PC-3 (cell line): ENCODE measurements around the gene FTL. TPM values are rescaled to one million over a fixed set of nuclear protein-coding genes. Genes with fewer than 3 reads are reported as not detected.

Experiments
- ATAC-seq: fragments of 200-7000 bp; cut with Tn5 transposase; 2 replicates; pipeline ENCODE4 v1.9.1; 2020; ENCODE audit warnings: mild to moderate bottlenecking, moderate library complexity
- BruUV-seq: library from RNA; stranded (reverse); fragments of 400-500 nt; replicated peaks from 2 replicates; lab custom pipeline; 2021; lab: Mats Ljungman, UMichigan
- CTCF ChIA-PET: fragments of 300-600 bp; sonication (Branson Sonifier 250); formaldehyde crosslinking; loops from one replicate; lab custom pipeline; 2022; ENCODE audit warnings: antibody characterized with exemption; lab: Charles Lee
- POLR2A ChIA-PET: fragments of 300-600 bp; sonication (Branson Sonifier 250); formaldehyde crosslinking; loops from one replicate; lab custom pipeline; 2022; ENCODE audit warnings: antibody characterized with exemption; ENCODE audit not compliant: unreplicated experiment; lab: Charles Lee
- DNase-seq: peaks from one replicate; pipeline ENCODE4 v3.0.0-alpha.2; 2015
- H2AFZ ChIP-seq: fragments of 300-600 bp; sonication (generic); 2 replicates; pipeline ENCODE4 v1.6.0; 2016; ENCODE audit warnings: antibody characterized with exemption, low read length
- H3F3A ChIP-seq: fragments of 300-600 bp; sonication (generic); one replicate; pipeline ENCODE4 v1.6.0; 2017; ENCODE audit warnings: antibody characterized with exemption, low read length, control low read depth, mild to moderate bottlenecking; ENCODE audit not compliant: unreplicated experiment
- H3K27ac ChIP-seq: fragments of 300-600 bp; sonication (generic); 2 replicates; pipeline ENCODE4 v1.5.1; 2016; ENCODE audit warnings: mild to moderate bottlenecking, low read length
- H3K27me3 ChIP-seq: fragments of 300-600 bp; sonication (generic); 2 replicates; pipeline ENCODE4 v1.6.1; 2016; ENCODE audit warnings: low read length, mixed read lengths
- H3K36me3 ChIP-seq: fragments of 300-600 bp; sonication (generic); 2 replicates; pipeline ENCODE4 v1.6.1; 2016; ENCODE audit warnings: low read depth, mixed run types, low read length, mixed read lengths
- H3K4me1 ChIP-seq: fragments of 300-600 bp; sonication (generic); 2 replicates; pipeline ENCODE4 v1.5.1; 2016; ENCODE audit warnings: low read length; ENCODE audit not compliant: insufficient read depth
- H3K4me2 ChIP-seq: fragments of 300-600 bp; sonication (generic); 2 replicates; pipeline ENCODE4 v1.6.0; 2016; ENCODE audit warnings: low read length
- H3K4me3 ChIP-seq: fragments of 300-600 bp; sonication (generic); 2 replicates; pipeline ENCODE4 v1.5.1; 2016; ENCODE audit warnings: mild to moderate bottlenecking, low read length, mixed read lengths
- H3K79me2 ChIP-seq: fragments of 300-600 bp; sonication (generic); 2 replicates; pipeline ENCODE4 v1.6.1; 2017; ENCODE audit warnings: low read length, mixed read lengths
- H3K9ac ChIP-seq: fragments of 300-600 bp; sonication (generic); 2 replicates; pipeline ENCODE4 v1.6.0; 2016; ENCODE audit warnings: mild to moderate bottlenecking, low read length
- H3K9me2 ChIP-seq: fragments of 300-600 bp; sonication (generic); replicated peaks from 2 replicates; pipeline ENCODE4 v1.6.1; 2016; ENCODE audit warnings: mixed run types, low read length, mixed read lengths
- H3K9me3 ChIP-seq: fragments of 300-600 bp; sonication (generic); 2 replicates; pipeline ENCODE4 v1.6.1; 2016; ENCODE audit warnings: low read length, mixed read lengths
- H4K20me1 ChIP-seq: fragments of 300-600 bp; sonication (generic); 2 replicates; pipeline ENCODE4 v1.6.1; 2016; ENCODE audit warnings: low read length, mixed read lengths
- CTCF ChIP-seq: fragments of 300-600 bp; sonication (generic); conservative IDR thresholded peaks from 2 replicates; pipeline ENCODE4 v1.5.1; 2017; ENCODE audit warnings: antibody characterized with exemption, low read depth, mild to moderate bottlenecking, low read length
- EZH2 ChIP-seq: fragments of 300-600 bp; sonication (generic); IDR thresholded peaks from one replicate; pipeline ENCODE4 v1.6.1; 2017; ENCODE audit warnings: antibody characterized with exemption, mild to moderate bottlenecking, low read length; ENCODE audit not compliant: unreplicated experiment
- EZH2phosphoT487 ChIP-seq: fragments of 300-600 bp; sonication (generic); IDR thresholded peaks from 2 replicates; pipeline ENCODE4 v1.6.1; 2018; ENCODE audit warnings: mild to moderate bottlenecking, antibody characterized with exemption, low read length, borderline replicate concordance
- intact Hi-C: fragments of 100-400 bp; cut with micrococcal nuclease; formaldehyde crosslinking; loops from 2 replicates; pipeline ENCODE4 v1.9.0; 2023
- total RNA-seq: library from RNA; depleted of rRNA; stranded (reverse); fragments of >200 nt; gene quantifications from 2 replicates; pipeline ENCODE4 v1.2.3, GENCODE V29; 2014

The FTL gene
- total RNA-seq, 1 experiment from 2014 or later, result 1,109 TPM

DNA sequence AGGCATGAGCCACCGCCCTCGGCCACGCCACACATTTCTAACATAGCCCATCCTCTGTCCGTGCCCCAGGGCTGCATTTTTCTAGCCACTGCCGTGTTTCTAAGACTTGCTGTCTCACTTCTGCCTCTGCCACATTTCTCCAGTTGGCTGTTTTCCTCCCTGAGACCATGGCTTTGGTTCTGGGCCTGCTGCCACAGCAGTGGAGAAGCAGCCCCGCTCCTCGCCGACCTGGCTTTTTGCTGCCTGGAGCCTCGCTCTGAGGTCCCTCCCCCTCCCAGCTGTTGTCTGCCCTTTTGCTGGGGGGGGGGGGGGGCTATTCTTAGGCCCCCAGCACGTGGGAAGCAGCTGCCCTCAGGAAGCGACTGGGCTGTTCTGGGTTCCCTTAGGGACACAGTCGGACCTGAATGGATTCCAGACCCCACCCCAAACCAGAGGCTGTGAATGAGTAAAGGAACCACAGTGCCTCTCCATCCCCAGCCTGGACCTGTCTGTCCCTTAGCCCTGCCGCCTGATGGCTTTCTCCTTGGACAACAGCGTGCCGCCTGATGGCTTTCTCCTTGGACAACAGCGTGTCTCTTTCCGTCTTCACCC is 24.7 kb downstream of the FTL start:
- intact Hi-C loops, result loop anchor here (10.0 kb wide), 1 partner anchor 85 kb away; the partner anchor contains the start of gene KCNA7
- POLR2A ChIA-PET, result no interaction called here
- Histone ChIP-seq H3K27me3 (no peaks in the 10 kb centered on the region), H4K20me1 (no peaks in the 10 kb centered on the region), H3F3A (no peaks in the 10 kb centered on the region), H3K4me2 (no peak overlapping the region), H3K27ac (no peak overlapping the region), H2AFZ (no peak overlapping the region), H3K79me2 (peaks cover 42% of the 10 kb centered on the region), H3K9ac (no peak overlapping the region), H3K9me3 (no peaks in the 10 kb centered on the region), H3K4me3 (no peak overlapping the region), H3K4me1 (peaks cover under 1% of the 10 kb centered on the region; the same call in 1 of the 2 replicates), H3K9me2 (no peaks in the 10 kb centered on the region), H3K36me3 (no peaks in the 10 kb centered on the region; the same call in 1 of the 2 replicates)
- BruUV-seq, result no TSS peak
- DNase-seq (no peak), ATAC-seq (no peak)
- CTCF ChIA-PET, result no interaction called here
- TF ChIP-seq EZH2phosphoT487 (no peak), EZH2 (no peak), CTCF (no peak)

- ATAC-seq (no peak), DNase-seq (no peak)
- Histone ChIP-seq H2AFZ (no peak overlapping the region), H3K36me3 (no peaks in the 10 kb centered on the region; the same call in 1 of the 2 replicates), H3K9me3 (no peaks in the 10 kb centered on the region), H3K9me2 (no peaks in the 10 kb centered on the region), H4K20me1 (no peaks in the 10 kb centered on the region), H3K79me2 (peaks cover 48% of the 10 kb centered on the region), H3K4me1 (peaks cover 6% of the 10 kb centered on the region; the same call in 1 of the 2 replicates), H3K27me3 (no peaks in the 10 kb centered on the region), H3K27ac (no peak overlapping the region), H3K4me3 (no peak overlapping the region), H3K9ac (no peak overlapping the region), H3K4me2 (no peak overlapping the region), H3F3A (no peaks in the 10 kb centered on the region)
- TF ChIP-seq EZH2, result no peak
- no peak for TF ChIP-seq EZH2phosphoT487
- no peak for TF ChIP-seq CTCF
- POLR2A ChIA-PET, result no interaction called here
- intact Hi-C loops, result loop anchor here (10.0 kb wide), 1 partner anchor 84 kb away; the partner anchor contains the start of gene KCNA7
- no TSS peak for BruUV-seq
- CTCF ChIA-PET, result no interaction called here
Measured at GRCh38 chr19:48990400-48990799, 25.3 kb downstream of the FTL start.

DNA sequence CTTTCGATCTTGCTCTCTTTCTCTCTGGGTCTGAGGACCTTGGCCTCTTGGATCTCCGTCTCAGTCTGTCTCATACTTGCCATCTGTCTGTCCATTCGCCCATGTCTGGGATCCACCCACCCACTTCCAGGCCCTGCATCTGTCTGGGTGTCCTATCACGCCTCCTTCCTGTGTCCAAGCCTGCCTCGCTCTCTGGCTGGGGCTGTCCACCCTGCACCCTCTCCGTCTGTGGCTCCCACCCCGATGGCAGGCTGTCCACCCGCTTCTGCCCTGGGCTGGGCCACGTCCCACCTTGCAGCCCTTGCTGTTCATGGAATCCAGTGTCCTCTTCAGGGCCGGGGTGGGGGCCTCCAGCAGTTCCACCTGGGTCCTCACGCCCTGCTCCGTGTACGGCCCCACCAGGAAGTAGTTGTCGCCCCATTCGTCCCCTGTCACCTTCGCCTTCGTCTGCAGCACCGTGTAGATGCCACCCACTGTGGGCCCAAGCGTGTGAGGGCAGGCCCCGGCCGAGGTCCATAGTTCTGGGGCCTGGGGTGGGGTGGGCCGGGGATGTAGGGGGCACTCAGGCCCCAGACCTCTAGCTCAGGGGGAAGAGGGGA is 26.0 kb downstream of the FTL start:
- ATAC-seq (no peak), DNase-seq (no peak)
- ChIA-PET POLR2A (no interaction called here), CTCF (no interaction called here)
- no peaks in the 10 kb centered on the region for H3K27me3 ChIP-seq
- peaks cover 6% of the 10 kb centered on the region; the same call in 1 of the 2 replicates for H3K4me1 ChIP-seq
- no peak overlapping the region for H3K9ac ChIP-seq
- no peaks in the 10 kb centered on the region for H3F3A ChIP-seq
- TF ChIP-seq EZH2, result no peak
- no peak for TF ChIP-seq CTCF
- TF ChIP-seq EZH2phosphoT487, result no peak
- peaks cover 55% of the 10 kb centered on the region for H3K79me2 ChIP-seq
- peak overlapping the region; percentile 98 for H3K4me2 ChIP-seq
- H3K9me3 ChIP-seq, result no peaks in the 10 kb centered on the region
- intact Hi-C loops, result loop anchor here (10.0 kb wide), 1 partner anchor 84 kb away; the partner anchor contains the start of gene KCNA7
- H3K9me2 ChIP-seq, result no peaks in the 10 kb centered on the region
- H4K20me1 ChIP-seq, result no peaks in the 10 kb centered on the region
- BruUV-seq, result no TSS peak
- H3K4me3 ChIP-seq, result peak overlapping the region; percentile 93; the same call in 1 of the 2 replicates
- no peak overlapping the region for H2AFZ ChIP-seq
- H3K27ac ChIP-seq, result no peak overlapping the region
- no peaks in the 10 kb centered on the region; the same call in 1 of the 2 replicates for H3K36me3 ChIP-seq
